ENCODE measurements around the gene AJM1.

DNA sequence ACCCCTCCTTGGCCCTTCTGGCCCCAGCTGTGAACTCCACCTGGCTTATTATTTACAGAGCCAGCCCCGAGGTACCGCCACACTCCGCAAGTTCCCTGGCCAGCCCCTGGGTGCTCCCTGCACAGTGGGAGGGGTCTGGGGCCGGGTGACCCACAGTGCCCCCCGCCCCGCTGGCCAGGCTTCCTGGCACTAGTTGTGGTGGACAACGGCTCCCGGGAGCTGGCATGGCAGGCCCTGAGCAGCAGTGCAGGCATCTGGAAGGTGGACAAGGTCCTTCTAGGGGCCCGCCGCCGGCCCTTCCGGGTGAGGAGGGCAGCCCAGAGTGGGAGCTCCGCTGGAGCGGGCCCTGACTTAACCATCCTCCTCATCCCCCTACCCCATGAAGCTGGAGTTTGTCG is 13.8 kb downstream of the AJM1 start:
- TF ChIP-seq, protein P1, sequence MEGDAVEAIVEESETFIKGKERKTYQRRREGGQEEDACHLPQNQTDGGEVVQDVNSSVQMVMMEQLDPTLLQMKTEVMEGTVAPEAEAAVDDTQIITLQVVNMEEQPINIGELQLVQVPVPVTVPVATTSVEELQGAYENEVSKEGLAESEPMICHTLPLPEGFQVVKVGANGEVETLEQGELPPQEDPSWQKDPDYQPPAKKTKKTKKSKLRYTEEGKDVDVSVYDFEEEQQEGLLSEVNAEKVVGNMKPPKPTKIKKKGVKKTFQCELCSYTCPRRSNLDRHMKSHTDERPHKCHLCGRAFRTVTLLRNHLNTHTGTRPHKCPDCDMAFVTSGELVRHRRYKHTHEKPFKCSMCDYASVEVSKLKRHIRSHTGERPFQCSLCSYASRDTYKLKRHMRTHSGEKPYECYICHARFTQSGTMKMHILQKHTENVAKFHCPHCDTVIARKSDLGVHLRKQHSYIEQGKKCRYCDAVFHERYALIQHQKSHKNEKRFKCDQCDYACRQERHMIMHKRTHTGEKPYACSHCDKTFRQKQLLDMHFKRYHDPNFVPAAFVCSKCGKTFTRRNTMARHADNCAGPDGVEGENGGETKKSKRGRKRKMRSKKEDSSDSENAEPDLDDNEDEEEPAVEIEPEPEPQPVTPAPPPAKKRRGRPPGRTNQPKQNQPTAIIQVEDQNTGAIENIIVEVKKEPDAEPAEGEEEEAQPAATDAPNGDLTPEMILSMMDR (IDR thresholded peaks at IDR 0.05; ENCODE audit: low read depth, low read length, poor library complexity, severe bottlenecking), result no peak
- no peak for TF ChIP-seq EZH2phosphoT487 (IDR thresholded peaks at IDR 0.05; ENCODE audit: borderline replicate concordance, low read length)
